A172 (cell line): ENCODE measurements around the gene DOCK1. TPM values are rescaled to one million over a fixed set of nuclear protein-coding genes. Genes with fewer than 3 reads are reported as not detected.

Source experiments
- DNase-seq: peaks from one replicate; pipeline ENCODE4 v3.0.0-alpha.2; 2015; ENCODE audit warnings: low spot score
- total RNA-seq: library from RNA; depleted of rRNA; stranded (reverse); fragments of >200 nt; shearing (Covaris generic); gene quantifications from 2 replicates; pipeline ENCODE4 v1.2.3, GENCODE V29; 2014

DOCK1 gene
- total RNA-seq, 1 experiment from 2014 or later: 29.8 TPM

DNA sequence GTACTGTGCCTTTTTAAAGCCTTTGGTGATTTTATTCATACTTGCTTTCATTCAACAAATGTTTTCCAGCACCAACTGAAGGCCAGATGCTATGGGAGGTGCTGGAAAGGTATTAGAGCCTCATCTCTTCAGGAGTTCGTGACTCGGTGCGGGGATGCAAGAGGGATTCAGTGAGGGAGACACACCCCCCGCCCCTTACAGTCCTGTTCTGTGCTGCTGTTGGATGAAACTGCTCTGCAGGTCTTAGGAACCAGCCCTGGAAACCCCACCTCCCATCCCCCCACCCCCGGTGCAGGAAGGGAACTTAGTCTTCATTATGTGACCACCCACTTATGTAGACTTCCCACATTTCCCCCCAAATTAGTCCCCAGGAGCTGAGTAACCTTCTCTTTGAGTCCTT is 180.7 kb downstream of the DOCK1 start:
- no peak for DNase-seq

DNA sequence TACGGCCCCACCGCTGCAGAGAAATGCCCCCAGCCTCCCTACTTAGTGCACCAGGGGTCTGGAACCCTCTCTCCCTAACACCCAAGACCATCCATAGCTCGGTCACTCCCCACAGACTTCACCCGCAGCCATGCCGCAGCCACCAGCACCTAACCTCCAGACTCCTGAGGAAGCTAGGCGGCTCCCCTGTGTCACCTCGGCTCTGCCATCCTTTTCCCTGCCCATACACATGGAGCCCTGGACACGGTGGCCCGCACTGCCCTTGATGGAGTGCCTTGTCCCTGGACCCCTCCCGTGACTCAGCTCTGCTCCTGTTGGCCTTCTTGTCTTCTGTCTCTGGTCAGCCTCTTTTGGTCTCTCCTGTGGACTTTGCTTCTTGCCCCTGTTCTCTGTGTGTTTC is 183.7 kb downstream of the DOCK1 start:
- no peak for DNase-seq

DNA sequence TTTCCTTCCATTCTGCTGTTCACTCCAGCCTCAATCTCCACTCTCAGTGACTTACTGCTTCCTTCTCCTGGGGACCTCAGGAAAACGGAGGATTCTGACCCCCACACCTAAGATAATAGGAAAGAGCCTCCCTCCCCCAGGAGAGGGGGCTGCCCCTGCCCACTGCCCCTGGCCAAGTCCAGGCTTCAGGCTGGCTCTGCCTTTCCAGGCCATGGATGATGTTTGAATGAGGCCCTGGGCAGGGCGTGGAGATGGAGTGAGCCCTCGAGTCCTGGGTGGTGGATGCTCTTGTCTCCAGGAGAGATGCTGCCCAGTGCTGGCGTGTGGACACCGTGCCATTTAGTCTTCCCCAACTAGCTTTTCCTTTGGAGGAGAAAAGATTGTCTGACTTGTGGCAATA is 184.2 kb downstream of the DOCK1 start:
- no peak for DNase-seq

DNA sequence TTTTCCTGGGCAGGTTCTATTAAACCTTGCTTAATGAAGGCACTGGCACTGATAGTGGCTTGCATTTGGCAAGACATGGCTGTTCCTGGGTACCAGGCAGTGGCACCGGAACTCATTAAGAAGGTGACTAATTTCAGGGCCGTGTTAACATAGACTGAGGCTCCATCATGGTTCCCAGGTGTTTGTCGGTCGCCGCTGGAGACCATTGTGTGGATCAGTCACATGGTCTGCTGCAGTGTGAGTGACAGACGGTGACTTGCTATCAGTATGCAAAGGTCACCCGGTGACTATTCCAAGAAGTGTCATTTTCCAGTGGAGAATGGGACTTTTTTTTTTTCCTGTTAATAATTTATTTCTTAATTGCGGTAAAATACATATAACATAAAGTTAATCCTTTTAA is 184.9 kb downstream of the DOCK1 start:
- DNase-seq: no peak

DNA sequence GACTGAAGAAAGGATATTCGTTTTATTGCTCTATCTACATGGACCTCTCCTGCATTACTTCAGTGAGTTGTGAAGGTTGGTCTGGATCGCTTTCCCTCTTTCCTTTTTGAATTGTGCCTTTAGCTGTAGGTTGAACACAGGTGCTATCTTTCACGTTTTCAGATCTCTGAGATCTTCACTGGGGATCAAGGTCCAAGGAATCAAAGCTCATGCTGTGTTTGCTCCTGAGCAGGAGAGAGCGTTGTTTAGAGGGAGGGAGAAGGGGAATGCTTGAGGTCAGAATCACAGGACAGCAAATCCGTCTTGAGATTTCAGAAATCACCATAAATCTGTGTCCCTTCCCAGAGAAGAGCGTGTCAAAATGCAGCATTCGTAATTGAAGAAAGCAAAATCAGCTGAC is 186.1 kb downstream of the DOCK1 start:
- DNase-seq: no peak

DNA sequence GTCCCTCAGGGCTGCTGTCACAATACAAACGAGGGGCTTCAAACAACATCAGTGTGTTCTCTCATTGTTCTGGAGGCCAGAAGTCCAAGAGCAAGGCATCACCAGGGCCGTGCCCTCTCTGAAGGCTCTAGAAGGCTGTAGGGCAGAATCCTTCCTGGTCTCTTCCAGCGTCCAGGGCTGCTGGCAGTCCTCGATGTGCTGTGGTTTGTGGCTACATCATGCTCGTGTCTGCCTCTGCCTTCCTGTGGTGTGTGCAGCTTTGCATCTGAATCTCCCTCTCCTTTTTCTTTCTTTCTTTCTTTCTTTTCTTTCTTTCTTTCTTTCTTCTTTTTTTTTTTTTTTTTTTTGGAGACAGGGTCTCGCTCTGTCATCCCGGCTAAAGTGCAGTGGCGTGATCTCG is 187.7 kb downstream of the DOCK1 start:
- no peak for DNase-seq

DNA sequence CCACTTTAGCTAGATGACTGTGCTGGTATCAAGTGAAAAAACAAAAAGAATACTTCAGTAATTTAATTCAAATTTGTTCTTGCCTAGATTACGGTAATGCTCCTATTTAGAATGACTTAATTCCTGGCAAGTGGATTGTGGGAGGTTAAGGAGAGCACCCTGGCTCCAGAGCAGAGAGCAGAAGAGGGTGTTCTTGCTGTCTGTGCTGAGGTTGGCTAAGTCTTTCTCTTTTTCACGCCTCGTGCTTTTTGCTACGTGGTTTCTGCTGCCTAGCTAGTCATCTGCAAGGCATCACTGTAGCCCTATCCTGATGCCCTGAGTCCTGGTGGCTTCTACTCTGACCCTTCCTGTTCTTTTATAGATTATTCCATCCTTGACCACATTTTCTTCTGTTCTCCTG is 189.8 kb downstream of the DOCK1 start:
- no peak for DNase-seq

DNA sequence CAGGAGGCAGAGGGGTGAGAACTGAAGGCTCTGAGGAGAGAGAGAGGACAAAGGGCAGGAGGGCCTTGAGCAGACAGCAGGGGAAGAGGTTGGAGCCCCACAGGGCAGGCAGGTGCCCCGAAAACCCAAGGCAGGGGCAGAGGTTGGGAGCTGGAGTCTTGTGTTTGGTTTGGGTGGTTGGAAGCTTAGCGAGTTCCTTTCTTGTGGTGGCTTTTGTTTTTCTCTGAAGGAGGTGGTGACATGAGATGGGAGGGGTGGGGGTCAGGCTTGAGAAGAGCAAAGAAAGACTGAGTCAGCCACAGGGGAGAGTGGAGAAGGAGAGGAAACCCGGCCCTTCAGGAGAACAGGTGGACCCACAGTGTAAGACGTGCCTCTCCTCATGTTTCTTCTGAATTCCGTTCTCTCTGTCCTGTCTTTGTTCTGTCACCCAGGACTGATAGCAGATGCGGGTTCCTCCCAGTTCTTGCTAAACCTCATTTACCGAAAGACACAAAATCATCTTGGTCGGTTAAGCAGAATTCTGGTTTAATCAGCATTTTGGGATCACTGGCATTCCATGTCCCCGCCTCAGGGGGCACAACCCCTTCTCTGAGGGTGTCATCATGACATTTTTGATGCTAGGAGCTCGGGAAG is 195.9 kb downstream of the DOCK1 start:
- DNase-seq: no peak

DNA sequence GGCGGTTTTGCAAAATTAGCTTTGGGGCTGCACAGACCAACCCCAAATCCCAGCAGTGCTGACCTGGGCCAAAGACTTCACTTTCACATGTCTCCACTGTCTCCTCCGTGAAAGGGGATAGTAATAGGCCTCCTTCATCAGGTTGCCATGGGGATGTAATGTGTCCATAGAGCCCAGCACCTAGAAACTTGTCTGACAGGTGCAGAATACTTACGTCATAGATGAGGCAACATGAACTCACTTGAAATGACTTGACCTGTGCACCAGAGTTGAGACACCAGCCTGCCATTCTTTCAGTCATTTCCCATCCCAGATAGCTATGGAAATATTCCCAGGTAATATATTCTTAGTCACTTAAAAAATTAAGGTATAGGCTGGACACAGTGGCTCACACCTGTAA is 196.9 kb downstream of the DOCK1 start:
- no peak for DNase-seq

DNA sequence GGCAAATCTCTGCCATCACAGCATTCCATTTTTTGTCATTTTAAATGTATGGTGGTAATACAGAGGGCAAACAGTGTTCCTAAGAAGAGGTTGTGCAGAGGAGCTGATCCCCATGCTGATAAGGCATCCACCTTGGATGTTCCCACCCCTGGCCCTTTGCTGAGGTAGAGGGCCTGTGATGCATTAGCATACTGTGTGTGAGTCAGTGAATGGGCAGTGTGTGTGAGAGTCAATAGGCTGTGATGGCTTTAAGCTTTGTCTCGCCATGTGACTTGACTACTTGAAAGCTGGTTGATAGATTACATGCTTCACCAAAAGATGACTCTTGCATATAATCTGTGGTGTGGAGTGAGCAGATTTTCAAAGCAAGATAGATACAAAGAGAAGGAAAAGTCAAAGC is 209.9 kb downstream of the DOCK1 start:
- DNase-seq: no peak

DNA sequence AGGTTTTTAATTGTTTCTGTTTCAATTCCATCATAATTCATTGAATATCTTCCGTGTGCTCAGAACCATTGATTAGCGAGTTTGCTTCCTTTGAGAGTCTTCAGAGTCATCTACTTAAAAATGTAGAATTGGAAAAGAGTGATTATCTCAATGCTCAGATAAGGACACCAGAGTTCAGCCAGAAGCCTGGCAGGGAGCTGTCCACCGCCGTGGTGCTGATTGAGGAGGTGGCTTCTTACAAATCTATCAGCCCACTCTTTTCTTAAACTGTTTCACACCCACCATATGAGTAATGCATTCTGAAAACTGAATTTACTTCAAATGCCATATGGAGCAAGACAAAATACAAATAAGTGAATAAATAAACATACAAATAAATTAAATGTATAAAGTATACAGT is 211.9 kb downstream of the DOCK1 start:
- DNase-seq: peak; percentile 31

DNA sequence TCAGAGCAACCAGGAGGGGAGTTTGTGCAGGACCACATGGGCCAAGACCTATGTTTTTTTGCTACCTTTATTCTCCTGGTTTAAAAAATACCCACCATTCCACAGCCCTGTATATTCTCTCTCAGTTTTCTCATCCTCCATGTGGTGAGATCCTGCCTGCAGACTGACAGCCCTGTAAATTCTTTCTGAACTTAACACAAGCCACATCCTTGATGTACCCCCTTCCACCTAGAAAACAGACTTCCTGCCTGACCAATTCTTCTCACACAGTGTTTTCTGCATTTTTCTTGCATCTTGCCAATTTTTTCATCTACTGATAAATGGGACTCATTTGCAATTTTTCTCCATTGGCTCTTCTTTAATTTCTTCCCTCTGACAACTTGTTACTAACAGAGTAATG is 212.8 kb downstream of the DOCK1 start:
- DNase-seq: no peak

DNA sequence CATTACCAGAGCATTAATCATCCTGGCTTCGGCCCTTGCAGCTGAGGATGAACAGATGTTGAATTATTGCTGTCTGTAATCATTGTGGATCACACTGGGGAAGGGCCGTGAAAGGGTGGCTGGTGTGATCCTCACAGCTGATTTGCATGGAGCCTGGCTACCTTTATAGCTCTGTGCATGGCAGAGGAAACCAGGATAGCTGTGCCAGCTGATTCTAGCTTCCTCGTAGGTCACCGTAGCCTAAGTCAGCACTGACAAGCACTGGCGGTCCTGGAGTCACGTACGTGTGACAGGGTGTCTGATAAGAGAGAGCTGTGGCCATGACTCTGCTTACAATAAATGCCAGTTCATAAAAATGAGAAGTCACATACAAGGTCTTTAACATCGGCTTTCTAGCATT is 214.7 kb downstream of the DOCK1 start:
- no peak for DNase-seq

DNA sequence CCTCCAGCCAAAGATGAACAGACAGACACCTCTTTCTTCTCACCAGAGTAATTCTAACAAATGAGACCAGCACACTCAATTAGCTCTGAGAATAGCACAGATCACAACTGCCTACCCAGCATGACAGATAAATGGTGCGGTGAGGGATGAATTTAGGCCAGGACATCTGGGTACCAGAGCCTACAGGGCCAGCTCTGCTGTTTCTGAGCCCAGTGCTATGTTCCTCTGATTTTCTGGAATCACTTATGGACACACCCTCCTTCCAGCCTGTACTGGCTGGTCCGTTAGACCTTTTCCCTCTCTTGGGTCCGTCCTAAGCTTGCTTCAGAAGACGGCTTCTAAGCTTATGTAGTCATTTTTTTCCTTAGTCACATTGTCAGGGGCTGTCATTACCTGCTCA is 217.6 kb downstream of the DOCK1 start:
- no peak for DNase-seq

DNA sequence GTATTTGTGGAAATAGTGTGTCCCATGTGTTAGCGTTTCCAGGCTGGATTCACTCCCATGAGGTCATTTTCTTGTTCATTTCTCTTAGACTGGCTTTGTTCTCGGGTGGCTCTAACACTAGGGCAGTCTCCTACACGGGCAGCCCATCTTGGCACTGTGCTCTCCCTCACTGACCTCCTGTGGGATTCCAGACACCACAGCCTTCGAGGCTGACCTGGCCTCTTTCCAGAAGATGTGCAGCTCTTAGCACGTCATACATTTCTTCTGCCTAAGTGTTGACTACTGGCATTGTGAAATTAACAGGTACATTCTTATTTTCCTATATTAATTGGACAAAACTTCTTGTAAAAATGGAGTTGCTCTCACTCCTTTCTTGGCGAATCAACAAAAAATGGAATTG is 218.4 kb downstream of the DOCK1 start:
- DNase-seq: no peak

DNA sequence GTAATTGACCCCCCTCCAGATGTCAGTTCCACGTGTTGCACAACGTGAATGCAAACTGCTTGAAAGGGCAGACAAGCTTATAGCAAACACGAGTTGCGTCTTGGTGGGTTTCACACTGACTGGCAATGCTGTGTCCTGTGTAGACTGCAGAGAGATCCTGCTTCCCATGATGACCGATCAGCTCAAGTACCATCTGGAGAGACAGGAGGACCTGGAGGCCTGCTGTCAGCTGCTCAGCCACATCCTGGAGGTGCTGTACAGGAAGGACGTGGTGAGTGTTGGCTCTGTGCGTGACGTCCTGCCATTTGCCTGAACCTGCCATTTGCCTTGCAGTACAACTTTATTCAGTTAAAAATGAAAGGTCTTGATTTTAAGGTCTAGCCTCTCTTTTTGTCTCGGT is 220.1 kb downstream of the DOCK1 start:
- DNase-seq: no peak

DNA sequence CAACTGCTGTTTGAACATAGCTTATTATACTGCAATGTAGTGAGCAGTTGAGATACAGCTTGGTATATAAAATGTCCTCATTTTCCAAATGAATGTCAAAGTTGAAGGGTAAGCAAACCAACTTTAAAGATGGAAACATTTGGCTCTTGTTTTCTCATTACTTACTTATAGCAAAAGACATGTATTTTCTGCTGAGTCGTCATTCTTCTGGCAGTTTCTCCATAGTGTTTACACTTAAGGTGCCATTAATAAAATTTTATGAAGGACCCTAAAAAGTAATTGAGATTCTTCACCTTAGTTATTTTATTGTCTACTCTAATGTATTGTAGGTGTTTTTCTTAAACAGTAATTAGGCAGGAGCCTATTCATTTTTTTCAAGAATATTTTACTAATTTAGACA is 222.6 kb downstream of the DOCK1 start:
- no peak for DNase-seq

DNA sequence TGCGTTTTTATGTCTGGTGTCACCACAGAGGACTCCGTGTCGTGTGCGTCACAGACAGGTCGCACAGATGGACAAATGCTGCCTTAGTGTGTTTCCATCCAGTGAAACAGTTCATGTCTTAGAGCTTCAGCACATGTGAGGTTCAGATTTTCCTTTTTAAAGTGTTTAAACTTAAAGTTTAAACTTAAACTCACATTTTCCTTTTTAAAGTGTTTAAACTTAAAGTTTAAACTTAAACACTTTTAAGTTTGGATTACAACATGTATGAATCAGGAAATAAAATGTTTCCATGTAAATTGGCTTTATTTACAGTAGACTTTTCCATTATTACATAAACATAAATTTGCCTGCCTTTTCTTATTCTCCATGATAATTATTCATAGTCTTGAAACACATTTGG is 223.9 kb downstream of the DOCK1 start:
- DNase-seq: no peak

DNA sequence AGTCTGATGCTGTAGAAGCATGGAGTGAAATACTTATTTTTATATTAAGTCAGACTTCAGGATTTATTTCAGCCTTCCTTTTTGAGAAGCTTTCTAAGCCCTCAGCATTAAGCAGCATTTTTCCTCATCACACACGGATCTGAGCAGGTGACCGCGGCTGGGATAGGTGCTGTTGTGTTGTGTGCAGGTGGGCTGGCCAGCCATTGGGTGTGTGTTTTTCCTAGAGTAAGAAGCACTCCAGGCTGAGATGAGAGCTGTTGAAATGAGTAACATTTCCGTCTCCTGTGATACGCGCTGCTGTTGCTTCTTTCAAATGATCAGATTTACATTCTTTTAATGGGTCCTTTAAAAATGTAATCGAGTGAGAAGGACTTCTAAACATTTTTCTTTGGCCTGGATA is 227.2 kb downstream of the DOCK1 start:
- DNase-seq: no peak

DNA sequence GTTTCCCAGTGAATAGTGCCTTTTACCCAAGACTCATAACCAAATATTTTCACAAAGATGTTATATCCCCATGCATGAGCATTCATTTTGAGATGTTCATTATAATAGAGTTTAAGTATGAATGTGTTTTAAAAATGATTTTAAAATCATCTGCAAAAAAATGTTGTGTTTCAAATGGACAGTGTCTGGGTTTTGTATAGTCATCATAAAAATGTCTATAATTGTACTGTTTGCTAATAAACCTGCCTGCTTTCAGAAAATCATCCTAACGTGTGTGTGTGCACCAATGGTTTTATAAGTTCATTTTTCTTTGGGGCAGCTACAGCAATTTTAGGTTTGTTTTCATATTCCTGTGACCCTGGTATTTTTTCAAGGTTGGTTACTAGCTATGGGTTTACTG is 228.0 kb downstream of the DOCK1 start:
- DNase-seq: no peak

DNA sequence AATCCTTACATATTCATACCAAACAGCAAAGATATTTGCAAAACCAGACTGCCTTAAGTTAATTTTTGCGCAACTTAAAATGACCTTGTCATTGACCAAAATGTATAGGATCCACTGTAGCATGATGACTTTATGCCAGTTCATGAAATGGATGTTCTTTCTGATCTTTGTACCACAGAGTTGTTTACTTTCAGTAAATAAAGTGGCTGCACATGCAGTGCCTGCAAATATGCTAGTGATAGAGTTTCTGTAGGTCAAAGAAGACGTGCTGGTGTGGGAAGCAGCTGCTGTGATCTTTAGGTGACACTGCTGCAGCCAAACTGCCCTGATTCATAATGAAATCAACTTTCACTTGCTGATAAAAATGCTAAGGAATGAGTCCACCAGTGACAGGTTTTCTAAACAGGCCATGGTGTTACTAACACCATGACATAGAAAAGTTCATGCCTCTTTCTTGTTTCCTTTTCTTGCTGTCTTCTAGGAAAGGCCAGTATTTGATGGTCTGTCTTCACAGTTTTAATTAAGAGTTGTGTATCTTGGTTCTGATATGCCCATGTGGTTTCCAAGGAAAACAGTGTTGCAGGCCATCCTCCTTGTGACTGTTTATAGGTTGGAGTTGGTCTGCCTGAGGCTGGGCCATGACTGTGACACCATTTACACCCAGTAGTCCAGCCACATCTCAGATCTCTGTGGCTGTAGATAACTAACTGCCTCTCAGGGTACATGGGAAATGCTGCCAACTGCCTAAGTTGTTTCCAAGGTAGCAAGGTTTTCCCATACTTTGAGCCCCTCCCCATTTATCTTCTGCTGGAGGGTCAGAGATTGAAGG is 228.7 kb downstream of the DOCK1 start:
- no peak for DNase-seq

DNA sequence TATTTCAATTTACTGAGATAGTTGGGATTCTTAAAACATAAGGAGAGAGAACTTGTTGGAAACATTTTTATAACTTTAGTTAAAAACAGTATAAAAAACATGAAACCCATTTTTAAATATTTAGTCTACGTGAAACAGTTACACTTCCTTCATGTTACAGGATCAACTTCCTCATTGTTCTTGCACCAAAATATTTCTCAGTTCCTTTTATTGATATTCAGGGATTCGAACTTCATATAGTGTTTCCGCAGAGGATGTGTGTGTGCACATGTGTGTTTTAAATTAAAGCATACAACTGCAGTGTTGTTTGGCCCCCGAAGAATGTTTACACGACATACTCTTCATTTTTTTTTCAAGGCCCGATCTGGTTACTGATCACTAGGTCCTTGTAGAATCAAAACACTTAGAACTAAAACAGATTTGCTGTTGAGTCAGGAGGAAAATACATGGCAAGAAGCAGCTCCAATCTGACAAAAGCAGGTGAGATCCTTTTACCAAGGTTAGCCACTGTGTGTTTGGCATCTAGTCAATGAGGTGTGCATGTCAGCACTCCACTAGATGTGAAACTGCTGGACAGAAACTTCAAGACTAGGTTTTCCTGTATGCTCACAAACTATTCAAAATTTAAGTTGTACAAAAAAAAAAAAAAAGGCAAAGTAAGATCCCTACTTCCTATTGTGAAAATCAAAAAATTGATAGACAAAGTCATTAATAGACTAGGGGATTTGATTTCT is 230.8 kb downstream of the DOCK1 start:
- DNase-seq: no peak

DNA sequence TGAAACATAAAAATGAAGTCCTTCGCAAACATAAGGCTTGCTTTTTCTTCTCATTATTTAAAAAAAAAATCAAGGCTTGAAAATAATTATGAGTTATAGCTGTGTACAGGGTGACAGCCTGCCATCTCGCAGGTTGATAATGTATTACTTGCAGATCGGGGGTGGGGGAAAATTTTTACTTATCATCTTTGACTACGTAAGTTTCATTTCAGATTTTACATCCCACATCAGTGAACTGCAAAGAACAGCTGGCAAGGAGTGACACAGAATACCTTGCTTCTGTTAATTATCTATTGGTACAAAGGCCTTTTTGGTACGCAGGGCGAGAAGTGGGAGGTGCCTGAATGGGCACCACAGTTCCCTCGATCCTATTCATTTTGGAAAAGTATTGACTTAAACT is 232.2 kb downstream of the DOCK1 start:
- no peak for DNase-seq
